Measurements from ENCODE around the gene DYNLT4. TPM values are rescaled to one million over a fixed set of nuclear protein-coding genes. Genes with fewer than 3 reads are reported as not detected.
"Not testable (repeated sequence)": the region's sequence is repeated elsewhere in the genome, so short reads cannot be mapped to it uniquely, and the experiment has no call there.

Gene DYNLT4
- total and polyA plus RNA-seq, 9 donors = 0.14 to 0.58 (median 0.29) TPM; not detected in 1

DNA sequence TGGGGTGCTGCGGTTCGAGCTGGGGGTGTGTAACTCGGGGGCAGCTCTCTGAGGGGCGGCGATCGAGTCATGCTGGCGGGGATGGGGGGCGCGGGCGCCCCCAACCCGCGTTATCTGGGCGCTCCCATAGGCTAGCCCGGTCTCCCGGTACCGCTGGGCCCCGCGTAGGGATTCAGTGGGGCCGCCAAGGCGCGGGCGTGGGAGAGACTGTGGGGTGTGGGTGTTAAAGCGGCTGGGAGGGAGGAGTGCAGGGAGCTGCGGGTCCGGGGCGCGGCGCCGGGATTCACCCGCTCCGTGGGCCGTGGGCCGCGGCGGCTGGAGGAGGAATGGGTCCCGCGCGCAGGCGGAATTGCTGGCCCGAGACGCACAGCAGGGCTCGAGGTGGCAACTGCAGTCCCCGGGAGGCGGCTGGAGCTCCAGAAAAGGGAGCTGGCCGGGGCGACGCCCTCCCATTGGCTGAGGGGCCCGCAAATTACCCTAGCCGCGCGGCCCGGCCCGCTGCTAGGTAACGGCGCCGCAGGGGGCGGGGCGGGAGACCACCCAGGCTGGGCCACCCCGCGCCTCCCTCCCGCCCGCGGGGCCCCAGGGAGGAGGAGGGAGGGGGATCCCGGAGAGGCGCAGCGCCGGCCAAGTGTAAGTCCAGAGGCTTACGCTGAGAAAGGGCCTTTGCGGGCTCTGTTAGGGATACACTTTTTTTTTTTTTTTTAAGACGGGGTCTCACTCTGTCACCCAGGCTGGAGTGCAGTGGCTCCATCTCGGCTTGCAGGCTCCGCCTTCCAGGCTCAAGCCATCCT is 35.9 kb upstream of the DYNLT4 start, which contains the start of gene PTCH2:
Gene PTCH2, minus strand, starts transcription at position 392 of the 794 bp plus-strand sequence. Its CDS starts 321 bp downstream, at position 71.
- H3K4me1 ChIP-seq (ENCODE audit: control insufficient read depth, insufficient read depth, low read length) = peaks cover 7% of the 10 kb centered on the region
- peak within 1 kb of the TSS; percentile 55 for H3K27ac ChIP-seq (ENCODE audit: low read length)
- no peaks in the 10 kb centered on the region for H3K36me3 ChIP-seq (ENCODE audit: control insufficient read depth, insufficient read depth, low read length)
- H3K4me3 ChIP-seq (ENCODE audit: low read length) = peak within 1 kb of the TSS; percentile 63
- peak; percentile 90 for DNase-seq
- no peaks in the 10 kb centered on the region for H3K27me3 ChIP-seq (ENCODE audit: control insufficient read depth, insufficient read depth, low read length)
- WGBS (ENCODE audit: insufficient coverage) = 1% methylated on average over 57 of the region's 72 CpGs
- no peaks in the 10 kb centered on the region for H3K9me3 ChIP-seq (replicated peaks; ENCODE audit: control insufficient read depth, low read depth, low read length)

GRCh38 chr1:44842486-44842861 is 35.3 kb upstream of the DYNLT4 start:
- no peak for DNase-seq
- 47% methylated on average over 12 of the region's 16 CpGs for WGBS (ENCODE audit: insufficient coverage)
- peak overlapping the region; percentile 55 for H3K27ac ChIP-seq (ENCODE audit: low read length)
- no peaks in the 10 kb centered on the region for H3K36me3 ChIP-seq (ENCODE audit: control insufficient read depth, insufficient read depth, low read length)
- peaks cover 7% of the 10 kb centered on the region for H3K4me1 ChIP-seq (ENCODE audit: control insufficient read depth, insufficient read depth, low read length)
- no peaks in the 10 kb centered on the region for H3K27me3 ChIP-seq (ENCODE audit: control insufficient read depth, insufficient read depth, low read length)
- peak overlapping the region; percentile 63 for H3K4me3 ChIP-seq (ENCODE audit: low read length)
- no peaks in the 10 kb centered on the region for H3K9me3 ChIP-seq (replicated peaks; ENCODE audit: control insufficient read depth, low read depth, low read length)

DNA sequence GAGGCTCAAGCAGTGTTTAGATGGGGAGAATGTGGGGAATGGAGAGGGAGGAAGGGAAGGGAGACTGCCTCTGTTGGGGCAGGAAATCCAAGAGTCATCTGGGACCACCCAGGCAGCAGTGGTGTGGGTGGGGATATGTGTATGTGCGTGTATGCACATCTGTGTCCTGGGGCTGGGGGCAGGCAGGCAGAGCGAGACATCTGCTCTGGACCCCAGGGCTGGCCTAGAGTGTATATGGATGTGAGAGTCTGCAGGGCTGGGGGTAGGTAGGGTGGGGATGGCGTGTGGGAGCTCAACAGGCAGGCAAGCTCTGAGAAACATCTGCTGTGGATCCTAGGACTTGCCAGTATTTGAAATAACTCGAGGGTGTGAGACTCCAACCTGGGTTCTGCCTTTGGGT is 32.4 kb upstream of the DYNLT4 start:
- Histone ChIP-seq H3K4me1 (ENCODE audit: control insufficient read depth, insufficient read depth, low read length) (peaks cover 11% of the 10 kb centered on the region), H3K36me3 (ENCODE audit: control insufficient read depth, insufficient read depth, low read length) (no peaks in the 10 kb centered on the region), H3K9me3 (replicated peaks; ENCODE audit: control insufficient read depth, low read depth, low read length) (no peaks in the 10 kb centered on the region), H3K27ac (ENCODE audit: low read length) (no peak overlapping the region), H3K4me3 (ENCODE audit: low read length) (no peak overlapping the region), H3K27me3 (ENCODE audit: control insufficient read depth, insufficient read depth, low read length) (no peaks in the 10 kb centered on the region)
- WGBS (ENCODE audit: insufficient coverage) = 15% methylated on average over 4 of the region's 4 CpGs
- peak; percentile 87 for DNase-seq

GRCh38 chr1:44838294-44838693 is 31.1 kb upstream of the DYNLT4 start:
- H3K27me3 ChIP-seq (ENCODE audit: control insufficient read depth, insufficient read depth, low read length); H3K36me3 ChIP-seq (ENCODE audit: control insufficient read depth, insufficient read depth, low read length); H3K9me3 ChIP-seq (replicated peaks; ENCODE audit: control insufficient read depth, low read depth, low read length); DNase-seq; H3K27ac ChIP-seq (ENCODE audit: low read length); H3K4me3 ChIP-seq (ENCODE audit: low read length): not testable (repeated sequence)
- 94% methylated on average over 9 of the region's 11 CpGs for WGBS (ENCODE audit: insufficient coverage)
- peaks cover 11% of the 10 kb centered on the region for H3K4me1 ChIP-seq (ENCODE audit: control insufficient read depth, insufficient read depth, low read length)

DNA sequence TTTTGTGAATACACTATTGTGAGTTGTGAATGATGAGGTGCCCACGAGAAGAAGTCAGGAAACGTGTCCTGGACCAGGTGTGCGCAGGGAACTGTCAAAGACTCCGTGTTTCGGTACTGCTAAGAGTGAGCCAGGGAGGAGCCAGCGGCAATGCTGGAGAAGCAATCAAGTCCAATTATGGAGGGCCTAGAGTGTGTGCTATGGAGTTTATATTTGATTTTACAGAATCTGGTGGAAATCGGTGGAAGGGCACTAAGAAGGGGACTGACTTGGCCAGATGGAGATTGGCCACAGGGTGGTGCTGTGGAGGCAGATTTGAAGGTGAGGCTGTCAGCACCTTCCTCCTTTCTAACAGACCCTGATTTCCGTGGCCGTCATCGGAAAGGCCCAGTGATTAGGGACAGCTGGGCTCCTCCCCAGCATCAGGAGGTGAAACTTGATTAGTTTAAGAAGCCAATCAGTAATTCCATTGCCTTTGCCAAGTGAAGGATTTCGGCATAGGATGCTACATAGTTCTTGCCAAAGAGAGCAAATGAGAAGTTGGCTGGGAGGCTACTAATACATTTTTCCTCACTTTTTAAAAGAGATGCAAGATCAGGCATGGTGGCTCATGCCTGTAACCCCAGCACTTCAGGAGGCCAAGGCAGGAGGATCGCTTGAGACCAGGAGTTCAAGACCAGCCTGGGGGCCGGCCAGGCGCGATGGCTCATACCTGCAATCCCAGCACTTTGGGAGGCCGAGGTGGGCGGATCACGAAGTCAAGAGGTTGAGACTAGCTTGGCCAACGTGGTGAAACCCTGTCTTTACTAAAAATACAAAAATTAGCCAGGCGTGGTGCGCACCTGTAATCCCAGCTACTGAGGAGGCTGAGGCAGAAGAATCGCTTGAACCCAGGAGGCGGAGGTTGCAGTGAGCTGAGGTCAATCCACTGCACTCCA is 28.9 kb upstream of the DYNLT4 start:
- H3K4me1 ChIP-seq (ENCODE audit: control insufficient read depth, insufficient read depth, low read length) = peaks cover 5% of the 10 kb centered on the region
- H3K27me3 ChIP-seq (ENCODE audit: control insufficient read depth, insufficient read depth, low read length) = no peaks in the 10 kb centered on the region
- H3K4me3 ChIP-seq (ENCODE audit: low read length) = no peak overlapping the region
- 70% methylated on average over 15 of the region's 23 CpGs for WGBS (ENCODE audit: insufficient coverage)
- no peaks in the 10 kb centered on the region for H3K36me3 ChIP-seq (ENCODE audit: control insufficient read depth, insufficient read depth, low read length)
- no peak overlapping the region for H3K27ac ChIP-seq (ENCODE audit: low read length)
- peak; percentile 90 for DNase-seq
- H3K9me3 ChIP-seq (replicated peaks; ENCODE audit: control insufficient read depth, low read depth, low read length) = no peaks in the 10 kb centered on the region

- WGBS (ENCODE audit: insufficient coverage) = 82% methylated on average over 5 of the region's 7 CpGs
- no peak for DNase-seq
- no peak overlapping the region for H3K27ac ChIP-seq (ENCODE audit: low read length)
- H3K36me3 ChIP-seq (ENCODE audit: control insufficient read depth, insufficient read depth, low read length) = no peaks in the 10 kb centered on the region
- no peaks in the 10 kb centered on the region for H3K27me3 ChIP-seq (ENCODE audit: control insufficient read depth, insufficient read depth, low read length)
- H3K9me3 ChIP-seq (replicated peaks; ENCODE audit: control insufficient read depth, low read depth, low read length) = no peaks in the 10 kb centered on the region
- H3K4me1 ChIP-seq (ENCODE audit: control insufficient read depth, insufficient read depth, low read length) = peaks cover 8% of the 10 kb centered on the region
- H3K4me3 ChIP-seq (ENCODE audit: low read length) = no peak overlapping the region
Observed at GRCh38 chr1:44834328-44834727, 27.2 kb upstream of the DYNLT4 start.

- H3K4me3 ChIP-seq (ENCODE audit: low read length) = no peak overlapping the region
- H3K36me3 ChIP-seq (ENCODE audit: control insufficient read depth, insufficient read depth, low read length) = peaks cover 9% of the 10 kb centered on the region
- H3K9me3 ChIP-seq (replicated peaks; ENCODE audit: control insufficient read depth, low read depth, low read length) = no peaks in the 10 kb centered on the region
- 59% methylated on average over 7 of the region's 13 CpGs for WGBS (ENCODE audit: insufficient coverage)
- no peaks in the 10 kb centered on the region for H3K27me3 ChIP-seq (ENCODE audit: control insufficient read depth, insufficient read depth, low read length)
- H3K27ac ChIP-seq (ENCODE audit: low read length) = no peak overlapping the region
- H3K4me1 ChIP-seq (ENCODE audit: control insufficient read depth, insufficient read depth, low read length) = peaks cover 8% of the 10 kb centered on the region
- no peak for DNase-seq
Observed at GRCh38 chr1:44832056-44832705, 25.0 kb upstream of the DYNLT4 start.

GRCh38 chr1:44831516-44831915 is 24.4 kb upstream of the DYNLT4 start:
- Histone ChIP-seq H3K27me3 (ENCODE audit: control insufficient read depth, insufficient read depth, low read length) (no peaks in the 10 kb centered on the region), H3K4me3 (ENCODE audit: low read length) (no peak overlapping the region), H3K36me3 (ENCODE audit: control insufficient read depth, insufficient read depth, low read length) (peaks cover 11% of the 10 kb centered on the region), H3K27ac (ENCODE audit: low read length) (no peak overlapping the region), H3K9me3 (replicated peaks; ENCODE audit: control insufficient read depth, low read depth, low read length) (no peaks in the 10 kb centered on the region), H3K4me1 (ENCODE audit: control insufficient read depth, insufficient read depth, low read length) (peaks cover 14% of the 10 kb centered on the region)
- no peak for DNase-seq
- WGBS (ENCODE audit: insufficient coverage) = 30% methylated on average over 6 of the region's 9 CpGs

GRCh38 chr1:44830900-44831304 is 23.8 kb upstream of the DYNLT4 start:
- Histone ChIP-seq H3K4me1 (ENCODE audit: control insufficient read depth, insufficient read depth, low read length) (peaks cover 16% of the 10 kb centered on the region), H3K27me3 (ENCODE audit: control insufficient read depth, insufficient read depth, low read length) (no peaks in the 10 kb centered on the region), H3K36me3 (ENCODE audit: control insufficient read depth, insufficient read depth, low read length) (peaks cover 11% of the 10 kb centered on the region), H3K9me3 (replicated peaks; ENCODE audit: control insufficient read depth, low read depth, low read length) (no peaks in the 10 kb centered on the region), H3K27ac (ENCODE audit: low read length) (no peak overlapping the region), H3K4me3 (ENCODE audit: low read length) (no peak overlapping the region)
- 63% methylated on average over 4 of the region's 10 CpGs for WGBS (ENCODE audit: insufficient coverage)
- DNase-seq = no peak

Measured in muscle of leg (tissue), 11 donors.